ENCODE data around the gene TSKS. TPM values are rescaled to one million over a fixed set of nuclear protein-coding genes. Genes with fewer than 3 reads are reported as not detected.

Gene TSKS
- total RNA-seq, 1 experiment from 2014 or later = 0.76 TPM

GRCh38 chr19:49713236-49713845 lies 49.8 kb downstream of the TSKS start (continued):
- no peak for TF ChIP-seq ATF3 (IDR thresholded peaks at IDR 0.05)
- TF ChIP-seq CEBPB (IDR thresholded peaks at IDR 0.05; ENCODE audit: low read depth) = no peak
- no peak for TF ChIP-seq ZNF274 (IDR thresholded peaks at IDR 0.05; ENCODE audit: low read depth, low read length)
- TF ChIP-seq SRF (IDR thresholded peaks at IDR 0.05; ENCODE audit: low read depth) = no peak
- TF ChIP-seq ZBTB33 (IDR thresholded peaks at IDR 0.05; ENCODE audit: extremely low read depth, insufficient replicate concordance, low read length) = no peak

- Histone ChIP-seq H3K27me3 (ENCODE audit: insufficient read depth, low read length) (no peaks in the 10 kb centered on the region), H3K36me3 (ENCODE audit: control insufficient read depth in 1 of 2, insufficient read depth in 2 of 2, low read length in 2 of 2) (no peaks in the 10 kb centered on the region), H3K4me2 (ENCODE audit: low read length) (peak overlapping the region; percentile 83), H3K27ac (ENCODE audit: low read depth, low read length) (peak overlapping the region; percentile 39), H4K20me1 (ENCODE audit: insufficient read depth) (no peaks in the 10 kb centered on the region), H3K79me2 (ENCODE audit: insufficient read depth, low read length) (no peaks in the 10 kb centered on the region), H3K4me3 (replicated peaks in 1 of 2; ENCODE audit: low read depth in 1 of 2, low read length in 2 of 2) (peak overlapping the region; percentile 48 to 54), H3K9ac (ENCODE audit: low read length) (peak overlapping the region; percentile 66), H2AFZ (ENCODE audit: low read depth, low read length, poor library complexity, severe bottlenecking) (no peak overlapping the region), H3K9me2 (ENCODE audit: insufficient read depth) (no peaks in the 10 kb centered on the region), H3K9me3 (ENCODE audit: control insufficient read depth in 1 of 2, insufficient read depth in 1 of 2, low read depth in 1 of 2, low read length in 2 of 2) (no peaks in the 10 kb centered on the region), H3K4me1 (ENCODE audit: control insufficient read depth in 1 of 2, insufficient read depth in 2 of 2, low read length in 2 of 2) (peaks cover 10 to 43% of the 10 kb centered on the region in 2 experiments)
- intact Hi-C loops (cut with micrococcal nuclease) = loop anchor here (2.0 kb wide), 1 partner anchor 72 kb away; the partner anchor contains the start of gene RRAS
- ATAC-seq = peak; percentile 82
- no peak for TF ChIP-seq ZBTB33 (IDR thresholded peaks at IDR 0.05; ENCODE audit: extremely low read depth, insufficient replicate concordance, low read length)
- TF ChIP-seq POLR2AphosphoS5 (IDR thresholded peaks at IDR 0.05; ENCODE audit: low read depth, low read length) = peak; percentile 70
- TF ChIP-seq ATF3 (IDR thresholded peaks at IDR 0.05) = no peak
- no peak for TF ChIP-seq ELF1 (IDR thresholded peaks at IDR 0.05; ENCODE audit: borderline replicate concordance, low read depth)
- TF ChIP-seq ZFX (IDR thresholded peaks at IDR 0.05) = 0 out of 2 replicates have a peak, but pooled peaks have one; percentile 29
- TF ChIP-seq EZH2 (IDR thresholded peaks at IDR 0.05) = no peak
- no peak for TF ChIP-seq SIN3A (IDR thresholded peaks at IDR 0.05; ENCODE audit: low read depth)
- no peak for TF ChIP-seq EGR1 (IDR thresholded peaks at IDR 0.05; ENCODE audit: low read depth)
- TF ChIP-seq EZH2phosphoT487 (IDR thresholded peaks at IDR 0.05; ENCODE audit: borderline replicate concordance) = no peak
- TF ChIP-seq SP1 (IDR thresholded peaks at IDR 0.05; ENCODE audit: low read depth) = peak; percentile 60
- TF ChIP-seq JUND (IDR thresholded peaks at IDR 0.05) = no peak
- TF ChIP-seq FOSL1 (IDR thresholded peaks at IDR 0.05; ENCODE audit: low read depth) = no peak
- TF ChIP-seq CEBPB (IDR thresholded peaks at IDR 0.05; ENCODE audit: low read depth) = no peak
- peak; percentile 69 for TF ChIP-seq POLR2A (IDR thresholded peaks at IDR 0.05; ENCODE audit: borderline replicate concordance, extremely low read depth, insufficient read depth, insufficient read length)
- peak; percentile 92 for DNase-seq (ENCODE audit: low read depth, low spot score)
- CTCF ChIA-PET = no interaction called here
- RAD21 ChIA-PET (ENCODE audit: low non-redundant PET in 1 of 2, low total read pairs in 2 of 2, uncharacterized antibody in 2 of 2, unreplicated experiment in 2 of 2) = no interaction called here
- no TSS peak for BruUV-seq (replicated peaks)
- POLR2A ChIA-PET = interaction anchor here (1.0 kb wide), 1 partner anchor 72 kb away, joined by 3 read pairs; no protein-coding TSS in a partner anchor
These were observed 50.7 kb downstream of the TSKS start for GRCh38 chr19:49712397-49712859.
